HG03159 (cell line): ENCODE data around the gene TLR3.
"Not testable (repeated sequence)": the region's sequence is repeated elsewhere in the genome, so short reads cannot be mapped to it uniquely, and the experiment has no call there.

ENCODE experiments used
- ATAC-seq: cut with Tn5 transposase; IDR thresholded peaks from one replicate; pipeline ENCODE4 v1.9.1; 2021; ENCODE audit warnings: mild to moderate bottlenecking, moderate library complexity; ENCODE audit not compliant: unreplicated experiment

TLR3 gene

GRCh38 chr4:186040316-186040715 lies 28.6 kb upstream of the TLR3 start:
- ATAC-seq: no peak

- ATAC-seq: not testable (repeated sequence)
These were observed 21.5 kb upstream of the TLR3 start for GRCh38 chr4:186047501-186047900.

GRCh38 chr4:186050135-186050534 lies 18.8 kb upstream of the TLR3 start:
- not testable (repeated sequence) for ATAC-seq

GRCh38 chr4:186051096-186051495 lies 17.9 kb upstream of the TLR3 start:
- ATAC-seq: no peak

GRCh38 chr4:186058253-186058979 lies 10.5 kb upstream of the TLR3 start:
- ATAC-seq: peak; percentile 100

- no peak for ATAC-seq
These were observed 10.0 kb upstream of the TLR3 start for GRCh38 chr4:186058980-186059316.

- ATAC-seq: no peak
These were observed 7.0 kb upstream of the TLR3 start for GRCh38 chr4:186061921-186062320.

- ATAC-seq: peak; percentile 82
These were observed 1.1 kb upstream of the TLR3 start for GRCh38 chr4:186067757-186068385.

GRCh38 chr4:186069729-186070128 lies 773 bp downstream of the TLR3 start:
- no peak for ATAC-seq

- no peak for ATAC-seq
These were observed 3.6 kb downstream of the TLR3 start for GRCh38 chr4:186072516-186072915.

- no peak for ATAC-seq
These were observed 5.2 kb downstream of the TLR3 start for GRCh38 chr4:186074189-186074588.

GRCh38 chr4:186078981-186079638 lies 10.2 kb downstream of the TLR3 start:
- no peak for ATAC-seq

- ATAC-seq: no peak
These were observed 10.7 kb downstream of the TLR3 start for GRCh38 chr4:186079694-186080093.

GRCh38 chr4:186081202-186081807 lies 12.3 kb downstream of the TLR3 start:
- no peak for ATAC-seq

- ATAC-seq: no peak
These were observed 13.3 kb downstream of the TLR3 start for GRCh38 chr4:186082221-186082620.

GRCh38 chr4:186088523-186088922 lies 19.6 kb downstream of the TLR3 start:
- ATAC-seq: no peak

GRCh38 chr4:186092296-186092695 lies 23.3 kb downstream of the TLR3 start:
- ATAC-seq: no peak

GRCh38 chr4:186095406-186095805 lies 26.4 kb downstream of the TLR3 start:
- ATAC-seq: no peak

GRCh38 chr4:186096681-186097165 lies 27.8 kb downstream of the TLR3 start:
- ATAC-seq: no peak

- no peak for ATAC-seq
These were observed 28.4 kb downstream of the TLR3 start for GRCh38 chr4:186097386-186097785.

- ATAC-seq: no peak
These were observed 34.0 kb downstream of the TLR3 start for GRCh38 chr4:186102931-186103330.
